ENCODE results near the gene GLS.
"Not testable (repeated sequence)": the region's sequence is repeated elsewhere in the genome, so short reads cannot be mapped to it uniquely, and the experiment has no call there.

GLS gene

DNA sequence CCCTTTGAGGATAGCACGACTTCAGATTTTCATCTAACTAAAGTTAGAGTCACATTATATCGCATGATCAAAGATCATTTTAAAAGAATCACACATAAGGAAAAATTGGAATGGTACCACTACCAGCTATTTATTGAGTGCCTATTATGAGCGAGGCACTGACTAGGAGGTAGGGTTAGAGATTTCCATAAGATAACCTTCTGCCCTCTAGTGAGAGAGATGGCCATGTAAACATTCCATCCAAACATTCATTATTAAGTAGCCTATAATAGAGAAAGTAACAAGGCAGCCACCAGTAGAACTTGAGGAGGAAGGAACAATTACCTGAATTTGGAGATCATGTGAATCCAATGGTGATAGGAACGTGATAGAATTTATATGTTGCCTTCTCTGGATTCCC is 25.4 kb upstream of the GLS start:
- no peak for DNase-seq (ENCODE audit: low read depth, low spot score)

DNA sequence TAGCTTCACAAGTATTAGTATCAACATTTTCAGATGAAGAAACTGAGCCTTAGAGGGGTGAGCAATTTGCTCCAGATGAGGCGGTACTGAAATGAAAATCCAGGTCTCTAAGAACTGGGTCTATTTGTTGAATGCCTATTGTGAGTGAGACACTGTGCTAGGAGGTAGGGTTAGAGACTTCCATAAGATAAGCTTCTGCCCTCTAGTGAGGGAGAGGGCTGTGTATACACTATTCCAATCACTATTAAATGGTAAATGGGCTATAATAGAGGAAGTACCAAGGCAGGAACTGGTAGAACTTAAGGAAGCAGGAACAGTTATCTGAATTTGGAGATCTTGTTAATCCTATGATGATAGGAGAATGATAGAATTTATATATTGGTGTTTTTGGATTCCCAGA is 23.6 kb upstream of the GLS start:
- DNase-seq (ENCODE audit: low read depth, low spot score) = no peak

DNA sequence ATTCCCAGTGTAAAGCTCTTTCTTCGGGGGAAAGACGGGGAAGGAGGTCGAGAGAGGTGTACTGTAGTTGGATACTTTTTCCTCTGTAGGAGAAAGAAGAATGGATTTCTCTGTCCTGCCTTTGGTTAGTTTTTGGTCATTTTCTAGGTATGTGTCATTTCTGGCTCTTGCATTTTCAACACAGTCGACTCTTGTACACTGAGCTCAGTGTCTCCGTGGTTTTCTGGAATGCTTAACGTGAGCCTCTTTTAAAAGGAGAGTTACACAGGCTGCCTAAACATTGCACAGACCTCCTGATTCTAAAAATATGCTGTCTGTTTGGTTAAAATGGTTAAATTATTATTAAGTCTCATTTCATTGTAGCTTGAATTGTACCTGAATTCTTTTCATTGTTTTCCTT is 21.8 kb upstream of the GLS start:
- no peak for DNase-seq (ENCODE audit: low read depth, low spot score)

DNA sequence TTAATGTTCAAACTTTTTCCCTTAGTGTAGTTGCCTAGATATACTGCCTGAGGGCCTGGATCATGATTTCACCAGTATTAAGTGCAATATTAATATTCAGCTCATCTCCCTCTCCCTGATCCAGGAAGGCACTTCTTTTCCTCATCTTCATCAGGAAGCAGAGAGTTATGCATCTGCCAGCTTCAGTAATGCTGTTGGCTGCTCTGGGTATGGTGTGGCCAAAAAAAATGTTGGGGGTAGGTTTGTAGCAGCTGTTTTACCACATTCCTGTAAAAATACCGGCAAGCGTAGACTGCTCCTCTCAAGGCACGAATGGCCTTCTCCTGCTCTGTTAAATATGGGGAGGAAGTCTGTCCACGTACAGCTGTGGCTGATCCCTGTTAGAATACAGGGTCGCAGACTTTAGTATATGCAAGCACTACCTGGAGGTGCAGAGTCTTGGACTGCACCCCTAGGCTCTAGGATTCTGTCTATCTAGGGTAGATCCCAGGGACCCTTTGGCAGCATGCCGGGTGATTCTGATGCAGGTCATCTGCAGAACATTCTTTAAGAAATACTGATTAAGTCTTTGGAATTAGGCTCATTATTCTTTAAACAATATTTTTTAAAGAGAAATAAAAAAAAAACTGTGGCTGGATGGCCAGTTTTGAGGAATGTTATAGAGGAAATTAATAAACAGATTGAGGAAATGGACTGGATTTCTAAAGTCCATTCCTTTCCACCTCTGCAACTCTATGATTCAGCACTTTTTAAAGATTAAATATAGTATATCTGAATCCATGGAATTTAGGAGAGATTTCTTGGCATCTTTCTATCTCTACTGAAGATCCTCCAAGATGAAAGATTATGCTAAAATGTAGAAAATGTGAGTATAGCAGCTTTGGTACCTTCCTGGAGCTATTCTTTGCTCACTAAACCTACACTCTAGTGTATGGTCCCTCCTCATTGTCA is 21.0 kb upstream of the GLS start:
- DNase-seq (ENCODE audit: low read depth, low spot score) = no peak

DNA sequence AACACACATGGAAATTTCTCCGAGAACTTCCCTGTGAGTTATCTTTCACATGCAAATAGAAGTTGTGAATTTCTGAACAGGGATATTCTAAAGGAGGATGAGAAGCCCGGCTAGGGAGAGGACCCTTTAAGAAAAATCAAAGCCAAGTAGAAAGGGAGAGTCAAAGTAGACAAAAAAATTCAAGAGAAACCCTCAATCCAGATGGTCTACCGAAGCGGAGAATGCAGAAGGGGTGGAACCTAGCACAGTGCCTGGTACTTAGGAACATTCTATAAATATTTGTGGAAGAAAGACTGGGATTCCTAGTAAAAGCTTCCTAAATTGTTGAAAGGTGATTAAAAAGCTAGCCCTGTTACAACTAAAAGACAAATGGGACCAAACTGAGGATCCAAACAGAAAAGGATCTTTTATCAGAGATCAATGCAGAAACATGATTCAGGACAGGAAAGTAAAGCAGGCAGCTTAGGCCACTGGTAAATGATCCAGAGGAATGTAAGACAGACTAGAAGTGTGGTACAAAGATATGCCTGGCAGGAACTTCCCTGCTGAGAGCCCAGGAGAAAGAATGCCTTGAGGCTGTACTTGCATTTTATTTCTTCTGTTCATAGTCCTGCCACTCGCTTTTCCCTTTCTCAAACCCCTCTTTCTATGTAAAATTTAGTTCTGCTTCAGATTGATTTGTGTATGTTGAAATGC is 19.5 kb upstream of the GLS start:
- no peak for DNase-seq (ENCODE audit: low read depth, low spot score)

DNA sequence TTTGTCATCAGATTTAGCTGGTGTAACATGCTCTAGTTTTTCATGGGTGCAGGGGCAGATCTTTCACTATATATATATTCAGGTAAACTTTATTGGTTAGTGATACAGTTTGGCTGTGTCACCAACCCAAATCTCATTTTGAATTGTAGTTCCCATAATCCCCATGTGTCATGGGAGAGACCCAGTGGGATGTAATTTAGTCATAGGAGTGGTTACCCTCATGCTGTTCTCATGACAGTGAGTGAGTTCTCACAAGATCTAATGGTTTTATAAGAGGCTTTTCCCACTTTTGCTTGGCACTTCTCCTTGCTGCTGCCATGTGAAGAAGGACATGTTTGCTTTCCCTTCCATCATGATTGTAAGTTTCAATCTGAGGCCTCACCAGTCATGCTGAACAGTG is 18.5 kb upstream of the GLS start:
- DNase-seq (ENCODE audit: low read depth, low spot score) = not testable (repeated sequence)

DNA sequence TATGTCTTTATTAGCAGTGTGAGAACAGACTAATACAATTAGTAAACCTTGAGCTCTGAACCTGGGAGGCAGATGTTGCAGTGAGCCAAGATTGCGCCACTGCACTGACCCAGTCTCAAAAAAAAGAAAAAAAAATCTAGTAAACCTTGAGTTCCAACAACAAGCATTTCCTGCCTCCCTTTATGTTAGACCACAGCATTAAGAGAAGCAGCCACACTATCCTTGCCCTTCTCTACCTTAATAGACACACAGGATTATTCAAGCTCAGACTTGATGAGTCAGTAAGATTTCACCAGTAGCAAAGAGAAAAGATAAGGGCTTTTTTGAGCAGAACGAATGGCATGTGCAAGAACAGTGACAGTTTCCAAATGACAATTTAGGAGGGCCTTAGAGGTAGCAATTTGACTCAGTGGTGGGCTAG is 18.0 kb upstream of the GLS start:
- no peak for DNase-seq (ENCODE audit: low read depth, low spot score)

DNA sequence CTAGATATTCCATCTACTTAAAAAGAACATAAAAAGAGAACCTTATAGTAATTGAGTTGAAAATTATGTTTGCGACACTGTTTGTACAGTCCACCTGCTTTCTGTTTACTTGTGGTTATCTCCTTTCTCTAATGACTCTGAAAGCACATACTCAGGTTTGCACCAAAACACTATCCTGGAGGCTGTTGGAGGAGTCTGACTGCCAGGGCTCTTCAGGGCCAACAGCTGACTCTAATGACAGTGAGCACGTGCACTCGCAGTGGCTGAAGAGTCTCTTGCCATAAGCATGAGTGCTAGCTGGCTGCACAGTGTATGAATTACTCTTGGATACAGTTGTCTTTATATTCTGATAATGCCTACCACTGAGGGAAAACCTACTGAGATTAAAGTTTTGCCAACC is 16.7 kb upstream of the GLS start:
- no peak for DNase-seq (ENCODE audit: low read depth, low spot score)

DNA sequence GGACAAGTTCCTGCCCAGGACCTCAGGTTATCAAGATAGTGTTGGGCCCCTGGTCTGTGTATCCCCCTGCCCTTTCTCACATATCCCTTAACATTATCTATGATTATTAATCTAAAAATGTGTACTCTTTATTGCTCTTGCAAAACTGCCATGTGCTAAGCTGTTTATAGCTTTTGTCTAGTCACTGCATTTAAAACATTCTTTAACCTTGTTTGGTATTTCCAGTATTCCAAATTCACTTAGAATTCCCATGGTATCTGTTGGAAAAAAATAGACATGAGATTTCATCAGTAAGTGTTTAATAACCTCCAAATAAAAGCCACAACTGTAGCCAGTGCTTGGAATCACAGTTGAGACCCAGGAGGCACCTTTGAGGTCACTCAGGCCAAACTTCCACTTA is 16.2 kb upstream of the GLS start:
- no peak for DNase-seq (ENCODE audit: low read depth, low spot score)

DNA sequence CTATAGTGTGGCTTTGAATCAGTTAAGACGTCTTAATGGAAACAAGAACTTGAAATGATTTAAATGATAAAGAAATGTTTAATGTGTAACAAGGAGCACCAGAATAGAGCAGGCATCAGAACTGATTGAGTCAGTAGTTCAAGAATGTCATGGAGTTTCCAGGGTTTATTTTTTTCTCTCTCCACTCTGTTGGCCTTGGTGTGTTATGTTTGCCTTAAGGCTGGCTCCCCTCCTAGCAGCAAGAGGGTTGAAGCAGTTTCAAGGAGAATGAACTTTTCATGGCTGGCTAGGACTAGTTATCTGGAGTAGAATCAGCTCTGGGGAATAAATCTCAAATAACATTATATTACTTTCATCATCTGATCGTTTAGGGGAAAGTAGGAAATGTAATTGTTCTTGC is 13.4 kb upstream of the GLS start:
- no peak for DNase-seq (ENCODE audit: low read depth, low spot score)

DNA sequence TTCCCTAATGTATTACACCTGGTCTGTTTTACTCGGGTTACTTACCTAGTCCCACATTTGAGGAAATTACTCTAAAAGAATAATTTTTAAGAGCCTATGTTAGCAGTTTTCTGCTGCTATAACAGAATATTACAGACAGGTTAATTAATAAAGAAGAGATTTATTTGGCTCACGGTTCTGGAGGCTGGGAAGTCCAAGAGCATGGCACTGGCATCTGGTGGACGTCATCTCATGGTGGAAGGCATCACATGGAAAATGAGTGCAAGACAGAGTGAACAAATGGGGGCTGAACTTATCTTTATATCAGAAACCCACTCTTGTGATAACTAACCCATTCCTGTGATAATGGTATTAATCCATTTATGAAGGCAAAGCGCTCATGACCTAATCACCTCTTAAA is 12.8 kb upstream of the GLS start:
- DNase-seq (ENCODE audit: low read depth, low spot score) = no peak

DNA sequence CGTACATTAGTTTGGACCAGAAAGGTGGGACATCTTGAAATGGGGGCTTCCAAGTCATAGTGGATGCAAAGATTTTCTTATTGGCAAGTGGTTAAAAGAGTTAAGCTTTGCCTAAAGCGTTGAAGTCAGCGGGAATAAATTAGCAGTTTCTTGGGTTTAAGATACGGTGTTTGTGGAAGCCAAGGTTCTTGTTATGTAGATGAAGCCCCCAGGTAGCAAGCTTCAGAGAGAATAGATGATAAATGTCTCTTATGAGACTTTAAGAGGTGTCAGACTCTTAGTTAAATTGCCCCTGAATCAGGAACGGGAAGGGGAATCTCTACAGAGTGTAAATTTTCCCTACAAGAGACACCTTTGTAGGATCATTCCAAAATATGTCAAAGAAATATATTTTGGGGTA is 10.9 kb upstream of the GLS start:
- no peak for DNase-seq (ENCODE audit: low read depth, low spot score)

DNA sequence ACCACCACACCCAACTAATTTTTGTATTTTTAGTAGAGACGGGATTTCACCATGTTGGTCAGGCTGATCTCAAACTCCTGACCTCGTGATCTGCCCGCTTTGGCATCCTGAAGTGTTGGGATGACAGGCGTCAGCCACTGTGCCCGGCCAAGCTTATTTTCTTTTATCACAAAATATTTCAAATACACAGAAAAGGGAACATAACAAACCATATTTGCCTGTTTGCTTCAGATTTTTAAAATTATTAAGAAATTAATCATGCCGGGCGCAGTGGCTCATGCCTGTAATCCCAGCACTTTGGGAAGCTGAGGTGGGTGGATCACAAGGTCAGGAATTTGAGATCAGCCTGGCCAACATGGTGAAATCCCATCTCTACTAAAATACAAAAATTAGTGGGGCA is 7.2 kb upstream of the GLS start:
- not testable (repeated sequence) for DNase-seq (ENCODE audit: low read depth, low spot score)

DNA sequence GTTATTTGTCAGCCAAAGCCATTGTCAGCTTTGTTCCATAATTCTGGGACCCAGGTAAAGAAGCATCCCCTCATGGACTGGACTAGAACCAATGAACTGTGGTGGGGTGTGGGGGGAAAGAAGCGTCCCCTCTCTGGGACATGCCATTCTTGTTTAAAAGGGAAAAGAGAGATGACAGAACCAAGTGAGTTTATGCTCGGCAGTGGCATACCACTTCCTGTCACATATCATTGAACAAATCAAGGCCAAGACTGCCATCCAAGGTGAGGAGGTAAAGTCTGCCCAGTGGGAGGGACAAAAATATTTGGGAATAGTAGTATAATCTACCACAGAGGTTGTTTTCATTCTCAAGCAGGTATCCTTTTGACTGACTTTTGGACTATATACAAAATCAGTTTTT is 4.7 kb upstream of the GLS start:
- DNase-seq (ENCODE audit: low read depth, low spot score) = no peak

DNA sequence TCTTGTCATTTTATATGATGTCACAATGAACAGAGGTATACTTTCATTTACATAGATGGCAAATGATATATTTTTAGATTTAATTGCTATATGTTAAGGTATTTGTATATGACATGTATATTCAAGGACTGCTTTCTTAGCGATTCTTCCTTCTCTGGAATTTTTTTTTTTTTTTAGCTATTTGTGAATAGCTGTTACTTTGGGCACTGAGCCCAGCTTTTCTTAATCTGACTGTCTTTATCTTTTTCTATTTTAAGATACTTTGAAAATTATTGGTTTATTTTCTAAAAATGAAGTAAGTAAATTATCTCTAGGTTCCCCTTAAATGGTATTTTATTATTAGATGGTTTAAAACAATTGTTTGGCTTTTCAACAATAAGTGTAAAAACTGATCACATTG is 4.0 kb upstream of the GLS start:
- no peak for DNase-seq (ENCODE audit: low read depth, low spot score)

DNA sequence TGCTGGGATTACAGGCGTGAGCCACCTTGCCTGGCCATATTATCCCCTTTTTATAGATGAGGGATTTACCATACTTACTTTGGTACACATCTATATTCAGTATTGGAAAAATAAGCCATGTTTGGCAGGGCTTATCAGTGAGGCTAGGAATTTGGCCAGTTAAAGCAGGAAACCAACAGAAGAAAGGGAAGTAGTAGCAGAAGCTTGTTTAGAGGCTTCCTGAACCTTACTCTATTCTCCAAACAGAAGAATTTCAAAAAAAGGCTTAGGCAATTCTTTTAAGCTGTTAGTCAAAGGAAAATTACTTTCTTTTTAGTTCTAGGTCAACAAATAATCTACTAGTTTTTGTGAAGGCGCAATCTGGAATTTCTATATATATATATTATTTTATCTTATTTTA is 3.2 kb upstream of the GLS start:
- DNase-seq (ENCODE audit: low read depth, low spot score) = no peak

DNA sequence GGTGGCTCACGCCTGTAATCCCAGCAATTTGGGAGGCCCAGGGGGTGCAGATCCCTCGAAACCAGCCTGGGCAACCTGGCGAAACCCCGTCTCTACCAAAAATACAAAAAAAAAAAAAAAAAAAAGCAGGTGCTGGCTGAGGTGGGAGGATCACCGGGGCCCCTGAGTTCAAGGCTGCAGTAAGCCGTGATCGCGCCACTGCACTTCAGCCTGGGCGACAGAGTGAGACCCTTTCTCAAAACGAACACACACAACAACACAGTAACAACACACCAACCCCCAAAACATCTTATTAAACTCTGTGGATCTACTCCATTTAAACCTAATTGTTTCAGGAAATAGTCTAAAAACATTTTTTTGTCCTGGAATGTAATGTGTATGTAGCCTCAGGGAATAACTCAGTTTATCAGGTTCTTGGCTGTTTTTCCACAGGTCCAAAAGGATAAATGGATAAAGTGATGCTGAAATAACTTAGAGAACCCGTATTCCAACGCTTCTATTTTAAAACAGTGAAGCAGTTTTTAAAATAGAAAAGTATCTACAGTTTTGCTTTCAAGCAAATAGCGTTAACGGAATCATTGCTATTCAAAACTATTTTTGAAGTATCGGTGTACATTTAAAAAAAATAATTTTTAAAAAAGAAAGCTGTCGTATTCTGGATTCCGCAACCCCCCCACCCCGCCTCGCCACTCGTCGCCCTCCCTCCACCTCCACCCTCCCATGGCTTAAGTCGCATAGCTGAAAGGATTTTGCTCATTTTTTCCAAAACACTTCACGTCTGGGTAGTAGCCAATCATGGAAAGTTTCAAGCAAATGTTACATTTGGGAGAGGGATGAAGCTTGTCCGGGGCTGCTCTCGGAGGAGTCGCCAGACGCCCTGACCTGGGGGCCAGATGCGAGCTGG is 895 bp upstream of the GLS start:
- DNase-seq (ENCODE audit: low read depth, low spot score) = no peak

DNA sequence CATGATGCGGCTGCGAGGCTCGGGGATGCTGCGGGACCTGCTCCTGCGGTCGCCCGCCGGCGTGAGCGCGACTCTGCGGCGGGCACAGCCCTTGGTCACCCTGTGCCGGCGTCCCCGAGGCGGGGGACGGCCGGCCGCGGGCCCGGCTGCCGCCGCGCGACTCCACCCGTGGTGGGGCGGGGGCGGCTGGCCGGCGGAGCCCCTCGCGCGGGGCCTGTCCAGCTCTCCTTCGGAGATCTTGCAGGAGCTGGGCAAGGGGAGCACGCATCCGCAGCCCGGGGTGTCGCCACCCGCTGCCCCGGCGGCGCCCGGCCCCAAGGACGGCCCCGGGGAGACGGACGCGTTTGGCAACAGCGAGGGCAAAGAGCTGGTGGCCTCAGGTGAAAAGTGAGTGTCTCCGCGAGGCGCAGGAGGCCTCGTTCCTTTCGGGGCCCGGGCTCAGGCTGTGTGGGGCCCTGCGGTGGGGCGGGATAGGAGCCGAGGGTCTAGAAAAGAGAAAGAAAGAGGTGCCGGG is 520 bp downstream of the GLS start:
- no peak for DNase-seq (ENCODE audit: low read depth, low spot score)

DNA sequence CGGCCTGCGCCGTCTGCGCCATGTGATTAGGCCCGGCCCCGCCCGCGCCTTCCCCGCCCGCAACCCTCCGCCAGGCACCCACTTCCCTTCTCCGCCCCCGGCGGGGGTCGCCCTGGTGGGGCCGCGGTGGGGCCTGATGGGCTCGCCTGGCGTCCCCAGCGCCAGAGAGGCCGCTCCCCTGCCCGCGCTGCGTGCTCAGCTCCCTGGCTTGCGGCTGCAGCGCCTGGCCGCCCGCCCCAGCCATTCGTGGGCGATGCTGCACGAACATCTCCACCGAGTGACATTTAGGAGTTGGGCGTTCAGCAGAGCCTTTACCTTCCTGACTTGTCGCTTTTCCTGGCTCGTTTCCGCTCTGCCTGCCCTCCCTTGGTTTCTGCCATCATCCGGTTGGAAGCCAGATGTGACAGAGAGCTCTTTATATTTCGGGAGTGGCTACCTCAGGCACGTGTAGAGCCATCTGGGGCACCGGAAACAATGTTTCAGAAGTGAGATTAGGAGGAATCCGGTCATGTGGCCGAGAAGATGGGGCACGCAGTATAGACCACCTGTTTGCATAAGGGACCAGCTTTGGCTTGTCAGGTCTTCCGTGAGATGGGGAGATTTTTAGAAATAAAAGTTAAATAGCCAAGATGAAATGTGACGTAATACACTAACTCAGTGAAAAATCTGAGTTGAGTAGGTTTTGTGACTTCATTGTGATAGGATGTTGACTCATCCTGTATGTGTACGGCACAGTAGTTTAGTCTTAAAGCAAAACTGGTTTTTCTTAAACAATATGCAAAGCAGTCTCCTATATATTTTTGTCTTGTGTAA is 1.2 kb downstream of the GLS start:
- no peak for DNase-seq (ENCODE audit: low read depth, low spot score)

DNA sequence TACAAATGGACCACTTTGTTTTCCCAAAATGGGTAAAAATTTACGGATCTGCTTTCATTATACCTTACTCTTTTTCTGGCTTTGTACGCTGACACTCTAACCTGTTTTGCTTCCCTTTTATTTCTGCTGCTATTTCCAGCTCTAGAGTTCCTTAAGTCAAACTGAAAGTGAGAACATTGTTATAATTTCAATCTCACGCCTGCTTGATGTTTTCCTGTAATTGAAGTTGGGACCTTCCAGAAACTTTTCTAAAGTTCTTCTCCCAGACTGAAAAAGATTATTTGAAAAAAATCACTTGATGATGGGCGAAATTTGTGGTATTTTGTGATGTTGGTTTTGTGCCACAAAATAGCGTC is 1.8 kb downstream of the GLS start:
- no peak for DNase-seq (ENCODE audit: low read depth, low spot score)

Measured in brain pericyte (primary cell).